Stimulated activated CD4-positive, alpha-beta T cell treated with anti-CD3 and anti-CD28 coated beads, TNF-alpha, amount 100 ng/mL, for 4 hours (primary cell): ENCODE data around the gene SIM1.

Experiments
- DNase-seq, 3 experiments: peaks; one replicate each; pipeline ENCODE4 v3.0.0-alpha.2; 2020; ENCODE audit warnings: low read depth in 3 of 3

SIM1 gene

DNA sequence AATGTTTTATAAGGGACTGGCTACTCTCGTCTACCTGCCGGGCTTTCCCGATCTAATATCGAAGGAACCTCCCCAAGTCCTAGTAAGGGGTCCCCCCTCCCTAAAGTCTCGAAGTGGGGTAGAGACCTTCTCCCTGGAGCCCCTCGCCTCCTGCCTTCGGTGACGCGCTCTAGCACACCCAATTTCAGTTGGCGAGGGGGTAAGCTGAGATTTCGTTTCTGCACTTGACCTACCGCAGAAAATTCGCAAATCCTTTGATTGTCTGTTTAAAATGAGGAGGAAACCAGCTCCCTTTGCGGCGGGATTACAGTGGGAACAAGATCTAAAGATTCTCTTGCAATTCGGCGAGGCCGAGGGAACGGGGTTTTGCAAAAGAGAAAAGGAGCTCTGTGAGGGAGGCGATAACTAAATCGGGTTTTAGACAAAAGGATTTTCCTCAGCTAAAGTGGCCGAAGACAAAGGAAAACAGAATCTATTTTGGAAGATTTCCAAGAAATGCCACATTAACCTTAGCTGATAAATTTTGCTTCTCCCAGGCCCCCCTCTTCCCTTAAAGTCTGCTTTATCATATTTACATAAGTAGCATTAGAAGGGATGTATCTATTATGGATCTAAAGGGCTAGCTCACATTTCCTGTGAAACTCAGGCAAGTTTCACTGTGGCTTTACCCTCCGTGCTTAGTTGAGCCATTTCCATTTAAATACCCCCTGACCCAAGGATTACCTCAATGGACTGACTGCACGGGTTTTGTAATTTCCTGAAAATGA, 8.4 kb downstream of the SIM1 start:
- DNase-seq, result no peak

DNA sequence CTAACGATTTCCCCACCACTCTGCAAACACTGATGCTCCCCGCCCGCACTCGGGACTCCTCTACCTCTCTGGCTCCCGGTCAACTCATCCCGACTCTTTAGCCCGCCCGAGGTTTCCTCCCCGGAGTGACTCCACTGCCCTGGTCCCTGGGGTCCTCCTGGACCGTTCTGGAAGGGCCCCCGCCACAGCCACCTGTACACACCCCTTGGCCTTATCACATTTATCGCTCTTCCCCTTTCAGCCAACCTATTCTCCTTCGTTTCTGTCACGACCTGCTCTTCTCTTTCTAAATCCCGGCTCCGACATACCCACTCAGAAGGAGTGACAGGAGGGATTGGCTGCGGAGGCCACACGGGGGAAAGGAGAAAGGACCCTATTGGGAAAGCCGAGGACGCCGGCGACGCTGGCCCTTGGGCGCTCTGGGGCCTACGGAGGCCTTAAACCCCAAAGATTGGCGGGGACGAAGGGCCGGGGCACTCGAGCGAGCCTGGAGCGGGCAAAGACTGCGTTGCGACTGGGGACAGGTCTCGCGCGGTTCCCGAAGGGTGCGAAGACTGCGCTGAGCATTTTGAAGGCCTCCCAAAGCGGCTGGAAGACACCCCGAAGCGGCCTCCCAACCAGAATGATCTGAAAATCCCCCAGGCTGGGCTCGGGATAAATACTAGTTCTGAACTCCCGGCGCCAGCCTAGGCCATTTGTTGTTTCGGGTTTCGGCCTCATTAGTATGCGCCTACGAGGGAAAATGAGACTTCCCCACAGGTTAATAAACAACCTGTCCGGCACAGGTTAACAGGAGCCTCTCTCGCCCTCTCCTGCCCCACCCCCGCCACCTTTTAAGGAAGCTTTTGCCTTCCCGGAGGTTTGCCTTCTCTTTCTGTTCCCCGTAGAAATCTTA, 9.2 kb downstream of the SIM1 start:
- no peak for DNase-seq

DNA sequence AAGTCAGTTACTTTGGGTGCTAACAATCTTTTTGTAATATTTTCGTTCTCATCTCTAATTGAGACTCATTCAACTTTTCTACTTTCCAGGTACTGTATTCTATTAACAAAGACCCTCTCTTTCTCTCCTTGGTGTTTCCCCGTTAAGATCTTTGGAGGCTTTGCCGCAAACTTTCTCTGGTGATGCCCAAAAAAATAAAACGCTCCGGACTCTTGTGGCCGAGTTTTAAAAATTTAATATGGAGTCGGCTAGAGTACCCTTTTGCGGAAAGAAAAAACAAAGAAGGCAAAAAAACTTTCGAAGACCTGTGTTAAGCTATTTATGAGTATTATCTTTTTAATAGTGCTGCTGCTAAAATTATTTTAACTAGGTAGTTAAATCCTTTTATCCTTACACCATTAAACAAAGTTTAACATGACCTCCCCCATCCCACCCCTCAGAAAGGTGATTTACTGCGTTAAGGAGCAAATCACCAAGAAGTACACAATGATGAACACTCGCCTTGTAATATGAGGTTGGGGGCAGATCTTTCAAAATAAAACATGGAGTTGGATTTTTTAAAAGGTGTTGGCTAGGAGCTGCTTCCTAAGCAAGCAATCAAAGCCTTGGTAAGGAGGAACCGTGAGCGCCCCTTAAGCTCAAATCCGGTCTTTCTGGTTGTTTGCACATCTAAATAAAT, 10.0 kb downstream of the SIM1 start:
- DNase-seq, result no peak

DNA sequence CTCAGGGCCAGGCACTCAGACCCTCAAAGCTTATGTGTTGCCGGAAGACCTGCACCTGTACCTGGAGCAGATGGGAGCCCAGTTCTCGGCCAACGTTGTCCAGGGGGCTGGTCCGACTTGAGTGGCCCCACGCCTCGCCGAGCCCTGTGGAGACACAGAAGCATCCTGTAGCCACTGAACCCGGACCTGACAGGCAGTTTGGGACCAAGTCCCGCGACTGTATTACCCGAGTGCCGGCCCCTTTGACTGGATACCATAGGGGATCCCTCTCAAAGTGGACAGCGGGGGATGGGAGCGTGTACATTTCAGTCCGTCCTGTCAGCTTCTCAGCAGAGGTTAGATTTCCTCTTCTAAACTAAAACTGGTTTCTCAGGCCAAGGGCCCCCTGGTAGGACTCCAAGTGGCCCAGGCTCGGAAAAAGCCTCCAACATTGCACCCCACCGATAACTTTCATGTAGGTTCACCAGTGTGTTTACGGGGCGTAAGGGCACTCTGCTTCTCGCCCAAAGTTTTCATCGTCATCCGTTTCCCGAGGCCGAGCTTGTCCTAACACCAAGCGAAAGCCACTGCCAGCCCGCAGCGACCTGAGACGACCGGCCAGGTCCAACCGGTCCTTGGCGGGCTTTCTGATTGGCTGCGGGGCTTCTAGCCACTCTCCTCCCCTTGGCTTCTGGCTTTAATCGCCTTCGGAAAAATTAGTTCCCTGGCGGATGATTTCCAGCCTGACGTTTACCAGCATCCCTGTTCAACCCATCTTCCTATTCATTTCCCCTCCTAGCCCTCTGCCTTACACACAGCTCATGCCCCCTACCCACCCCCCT, 10.8 kb downstream of the SIM1 start:
- DNase-seq, result no peak

DNA sequence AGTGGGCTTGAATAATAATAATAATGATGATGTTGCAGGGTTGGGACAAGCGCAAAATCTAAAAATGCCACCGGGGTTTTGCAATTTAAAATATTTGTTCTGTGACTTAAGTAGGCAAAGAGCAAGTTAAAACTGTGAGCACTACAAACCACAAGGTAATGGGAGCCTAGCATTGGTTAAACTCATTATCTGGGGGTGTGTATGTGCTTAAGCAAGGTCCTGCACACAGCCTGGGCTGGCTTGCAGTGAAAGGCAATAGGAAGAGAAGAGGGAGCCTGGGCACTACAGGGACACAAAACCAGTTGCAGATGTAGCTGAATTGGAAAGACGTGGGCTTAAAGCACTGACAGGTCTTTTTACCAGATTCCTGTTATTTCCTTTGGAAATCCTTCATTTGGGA, 11.7 kb downstream of the SIM1 start:
- no peak for DNase-seq

DNA sequence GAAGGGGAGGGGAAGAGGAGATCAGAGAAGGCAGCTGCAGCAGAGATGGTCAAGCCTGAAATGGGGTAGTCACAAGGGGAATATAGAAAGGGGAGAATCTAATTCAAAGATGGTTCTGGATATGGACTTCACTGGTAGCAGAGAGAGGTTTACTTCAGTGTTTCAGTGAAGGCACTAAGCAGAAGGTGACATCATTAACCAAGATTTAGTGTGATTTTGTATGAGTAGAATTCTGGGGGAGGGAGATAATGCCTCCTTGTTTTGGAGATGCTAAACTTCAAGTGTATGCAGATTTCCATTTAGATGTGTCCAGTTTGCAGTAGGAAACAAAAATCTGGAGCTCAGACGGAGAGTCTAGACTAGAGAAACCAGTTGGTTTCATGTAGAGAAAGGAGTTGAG, 13.1 kb downstream of the SIM1 start:
- no peak for DNase-seq

DNA sequence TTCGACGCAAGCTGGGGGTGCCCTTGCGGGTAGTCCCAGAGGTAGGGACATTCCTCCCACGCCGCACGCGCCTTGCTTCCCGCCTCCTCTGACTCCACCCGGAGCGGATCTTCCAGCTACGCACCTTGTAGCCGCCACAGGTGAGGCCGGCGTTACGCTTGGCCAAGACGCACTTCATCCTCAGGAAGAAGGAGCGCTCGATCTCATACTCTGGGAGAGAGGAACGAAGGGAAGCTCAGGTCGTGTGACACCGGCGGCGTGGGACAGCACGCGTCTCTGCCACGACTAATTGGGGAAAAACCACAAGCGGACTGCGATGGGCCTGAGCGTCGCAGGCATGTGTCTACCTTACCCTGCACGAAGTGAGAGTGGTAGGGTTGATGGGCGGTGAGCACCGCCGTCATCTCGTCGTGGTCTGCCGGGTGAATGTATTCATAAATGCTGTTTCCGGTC, 15.5 kb downstream of the SIM1 start:
- DNase-seq, result no peak

DNA sequence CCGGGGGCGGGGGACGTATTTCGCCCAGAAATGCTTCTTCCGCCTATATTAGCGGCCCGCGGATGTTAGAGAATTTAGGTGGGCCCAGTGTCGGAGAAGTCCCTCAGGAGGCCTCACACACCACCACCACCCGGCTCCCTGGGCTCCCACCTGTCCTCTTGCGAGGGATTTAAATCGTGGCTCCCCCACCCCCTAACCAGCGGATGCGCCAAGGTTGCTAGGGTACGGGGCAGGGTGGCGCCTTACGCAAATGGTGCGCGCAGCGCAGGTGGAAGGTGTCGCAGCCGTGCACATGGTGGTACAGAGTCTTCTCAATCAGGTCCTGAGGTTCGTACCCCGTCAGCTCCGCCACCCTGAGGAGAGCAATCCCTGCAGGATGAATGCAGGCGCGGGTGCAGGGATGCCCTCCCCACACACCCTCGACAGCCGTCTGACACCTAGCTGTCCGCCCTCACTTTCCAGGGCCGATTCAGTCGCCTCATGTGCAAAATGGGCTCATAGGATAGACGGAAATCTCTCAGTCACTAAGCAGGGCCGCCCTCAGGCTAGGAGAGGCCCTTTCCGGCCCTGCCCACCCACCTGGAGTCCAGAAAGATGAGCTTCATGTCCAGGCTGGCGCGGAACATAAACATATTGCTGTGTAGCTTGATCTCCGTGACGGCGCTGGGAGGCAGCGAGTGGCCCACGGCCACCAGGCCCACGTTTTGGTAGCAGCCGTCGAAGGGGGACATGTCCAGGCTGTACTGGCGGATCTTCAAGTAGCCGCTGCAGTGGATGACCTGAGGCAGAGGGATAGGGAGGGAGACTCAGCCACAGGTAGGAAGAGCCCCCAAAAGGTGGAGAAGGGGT, 16.6 kb downstream of the SIM1 start:
- DNase-seq, result no peak

DNA sequence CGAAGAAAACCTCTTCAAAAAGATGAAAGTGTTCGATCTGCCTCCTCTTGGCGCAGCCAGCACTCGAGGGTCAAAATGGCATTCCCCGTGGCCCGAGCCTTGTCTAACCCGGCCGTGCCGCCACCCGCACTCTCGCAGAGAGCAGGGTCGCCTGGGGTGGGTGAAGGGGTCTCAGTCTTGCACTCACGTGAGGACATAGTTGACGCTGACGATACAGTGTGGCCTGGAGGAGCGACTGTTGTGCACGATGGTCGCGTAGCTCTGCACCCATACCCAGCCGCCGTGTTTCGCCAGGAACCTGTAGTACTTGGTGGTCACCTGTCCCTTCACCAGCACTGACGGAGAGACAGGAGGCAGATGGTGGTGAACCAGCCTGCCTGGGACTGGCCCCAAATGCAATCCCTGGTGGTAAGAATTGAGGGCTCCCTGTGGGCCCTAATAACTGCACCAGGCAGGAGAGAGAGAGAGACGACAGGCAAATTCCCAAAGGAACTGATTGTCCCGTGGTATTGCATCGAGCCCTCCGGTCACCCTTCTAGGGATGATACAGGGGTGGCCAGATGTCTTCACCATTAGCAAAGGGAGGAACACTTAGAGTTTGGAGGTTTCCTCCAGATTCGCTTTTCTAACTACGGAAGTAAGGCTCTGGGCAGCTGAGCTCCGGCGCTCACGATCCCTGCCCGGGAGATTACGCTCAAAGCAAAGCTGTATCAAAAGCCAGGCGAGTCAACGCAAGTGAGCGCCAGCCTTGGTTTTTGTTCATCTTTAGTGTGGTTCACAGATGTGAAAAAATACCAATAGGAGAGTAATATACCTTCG, 17.4 kb downstream of the SIM1 start:
- no peak for DNase-seq

DNA sequence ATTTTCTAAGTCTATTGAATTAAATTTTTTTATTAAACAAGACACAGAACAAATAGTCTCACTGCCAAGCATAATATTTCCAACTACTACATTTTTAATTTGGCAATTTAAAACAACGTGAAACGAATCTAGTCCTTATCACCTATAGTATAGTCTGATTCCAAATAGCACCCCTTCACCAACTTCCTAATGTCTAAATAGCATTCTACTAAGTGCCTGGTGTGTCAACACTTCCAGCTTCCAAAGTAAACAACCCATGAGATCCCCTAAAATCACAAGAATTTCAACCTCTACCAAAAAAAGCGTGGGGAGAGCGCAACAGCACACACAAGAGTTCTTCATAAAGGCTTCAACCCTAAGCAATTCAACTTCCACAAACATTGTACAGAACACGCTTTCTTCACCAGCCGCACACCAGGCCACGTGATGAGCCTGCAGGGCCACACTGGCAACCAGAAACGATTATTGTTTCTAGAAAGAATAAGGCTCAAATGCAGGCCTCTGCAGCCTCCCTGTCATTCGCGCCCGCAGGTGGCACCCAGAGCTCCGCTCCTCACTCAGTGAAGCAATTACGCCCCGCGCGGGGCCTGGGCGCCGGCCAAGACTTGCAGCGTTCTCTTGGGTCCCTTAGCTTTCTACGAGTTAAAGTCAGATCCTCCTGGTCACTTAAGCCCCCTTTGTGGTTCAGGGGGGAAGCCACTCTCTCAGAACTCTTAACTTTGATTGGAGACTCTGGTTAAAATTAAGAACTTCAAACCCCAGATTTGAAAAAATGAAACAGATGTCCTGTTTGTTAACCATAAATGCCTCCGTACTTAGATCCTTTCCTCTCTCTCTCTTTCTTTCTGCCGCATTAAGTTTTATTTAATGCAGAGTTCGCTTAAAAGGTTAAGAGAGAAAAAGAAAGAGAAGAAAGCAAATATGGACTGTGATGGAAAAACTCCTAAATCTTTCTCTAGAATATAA, 18.3 kb downstream of the SIM1 start:
- DNase-seq, result no peak

DNA sequence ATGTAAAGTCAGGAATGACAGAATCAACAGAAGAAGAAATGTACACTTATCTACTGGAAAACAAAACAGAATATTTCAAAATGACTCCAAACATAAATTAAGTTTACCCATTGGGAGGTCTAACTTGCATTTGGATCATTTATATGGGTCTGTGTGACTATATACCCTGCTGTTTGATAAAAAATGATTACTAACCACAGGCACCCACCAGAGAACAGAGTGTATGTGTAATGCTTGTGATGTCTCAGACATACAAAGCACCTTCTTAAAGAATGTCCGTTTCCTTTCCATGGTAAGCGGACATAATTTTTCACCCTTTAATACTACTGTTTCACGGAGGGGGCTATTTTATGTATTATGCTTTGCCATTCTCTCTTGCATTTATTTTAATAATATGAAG, 19.2 kb downstream of the SIM1 start:
- no peak for DNase-seq

DNA sequence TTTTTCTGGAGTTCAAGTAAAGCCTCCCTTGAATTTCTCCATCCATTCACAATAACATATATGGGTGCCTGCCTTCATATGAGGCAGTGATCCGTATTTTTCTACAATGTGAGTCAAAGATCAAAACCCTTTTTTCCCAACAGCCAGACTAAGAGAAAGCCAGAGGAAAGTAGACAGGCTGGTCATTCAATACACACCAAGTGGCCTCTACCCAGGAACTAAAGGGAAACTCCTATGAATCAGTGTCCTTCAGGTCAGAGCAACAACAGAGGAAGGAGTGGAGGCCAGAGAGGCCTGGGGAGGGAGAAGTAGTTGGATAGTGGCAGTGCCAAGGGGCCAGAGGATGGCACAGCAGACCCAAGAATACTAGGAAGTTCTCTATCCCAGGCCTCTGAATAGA, 23.8 kb downstream of the SIM1 start:
- DNase-seq, result no peak

DNA sequence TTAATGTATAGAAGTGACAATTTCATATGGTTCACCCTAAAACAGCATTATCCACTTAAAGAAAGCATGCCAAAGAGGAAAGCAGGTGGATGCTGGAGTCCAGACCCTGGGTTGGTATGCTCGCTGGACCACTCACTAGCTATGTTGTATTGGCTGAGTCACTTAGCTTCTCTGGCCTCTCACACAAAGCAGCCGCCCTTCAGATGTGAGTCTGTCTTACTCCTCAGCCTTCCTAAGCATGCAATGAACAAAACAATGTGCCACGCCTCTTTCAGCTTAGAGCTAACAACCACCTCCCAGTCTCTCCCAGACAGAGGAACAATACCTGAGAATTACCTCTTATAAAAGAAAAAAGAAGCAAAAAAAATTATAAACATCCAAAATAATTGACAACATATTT, 29.4 kb downstream of the SIM1 start:
- DNase-seq, result no peak

DNA sequence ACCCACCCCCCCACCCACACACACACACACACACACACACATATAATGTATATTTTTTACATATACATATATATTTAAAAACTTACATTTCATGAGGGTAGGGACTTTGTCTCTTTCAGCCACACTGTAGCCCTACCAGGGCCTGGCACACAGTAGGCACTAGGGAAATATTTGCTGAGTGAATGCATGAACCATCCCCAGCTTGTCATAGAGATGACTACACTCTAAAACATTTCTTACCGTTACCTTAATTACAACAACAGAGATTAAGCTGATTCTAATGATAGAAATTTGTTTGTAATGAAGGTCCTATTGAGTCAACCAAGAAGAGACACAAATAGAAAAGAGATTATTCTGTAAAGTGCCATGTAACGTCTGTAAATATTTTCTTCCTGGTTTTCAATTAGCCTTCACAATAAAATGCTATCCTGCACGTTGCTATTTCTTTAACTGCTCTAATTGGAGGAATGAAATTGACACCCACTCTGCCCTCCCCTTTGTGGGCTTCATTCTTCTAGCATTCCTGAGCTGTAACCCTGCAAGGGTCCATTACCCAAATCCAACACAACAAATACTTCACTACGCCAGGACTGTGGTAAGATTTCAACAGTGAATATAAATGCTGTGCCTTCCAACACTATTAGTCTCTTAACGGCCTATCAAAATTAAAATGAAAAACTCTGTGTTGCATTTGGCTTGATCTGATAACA, 30.8 kb downstream of the SIM1 start:
- no peak for DNase-seq

DNA sequence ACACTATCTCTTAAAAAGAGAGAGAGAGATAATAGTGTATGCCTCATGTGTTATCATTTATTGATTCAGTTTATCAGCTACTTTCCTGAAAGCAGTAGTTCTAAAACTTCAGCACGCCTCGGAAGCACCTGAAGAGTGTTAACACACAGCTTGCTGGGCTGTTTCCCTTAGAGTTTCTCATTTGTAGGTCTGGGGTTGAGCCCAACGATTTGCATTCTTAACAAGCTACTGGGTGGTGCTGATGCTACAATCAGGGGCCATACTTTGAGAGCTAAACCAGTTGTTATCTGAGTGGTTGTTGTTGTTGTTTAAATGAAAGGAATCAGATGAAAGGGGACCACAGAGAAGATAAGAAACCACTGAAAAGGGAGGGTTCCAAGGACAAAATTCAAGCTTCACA, 32.6 kb downstream of the SIM1 start:
- DNase-seq, result no peak

DNA sequence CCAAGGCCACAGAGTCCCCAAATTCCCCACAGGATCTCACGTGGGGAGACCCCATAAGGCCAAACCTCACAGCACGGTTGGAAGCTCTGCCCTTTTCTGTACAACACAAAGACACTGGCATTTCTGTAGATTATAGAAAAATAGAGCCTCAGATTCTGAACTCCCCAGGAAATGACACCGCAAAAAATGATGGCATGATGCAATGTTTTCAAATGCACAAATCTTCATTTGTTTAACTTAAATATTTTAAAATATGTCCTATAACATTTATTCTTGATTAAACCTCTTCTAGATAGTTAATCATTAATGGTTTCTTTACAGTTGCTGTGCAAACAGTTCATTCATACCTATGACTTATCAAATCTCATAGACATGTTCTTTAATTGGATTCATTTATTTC, 33.8 kb downstream of the SIM1 start:
- DNase-seq, result no peak

DNA sequence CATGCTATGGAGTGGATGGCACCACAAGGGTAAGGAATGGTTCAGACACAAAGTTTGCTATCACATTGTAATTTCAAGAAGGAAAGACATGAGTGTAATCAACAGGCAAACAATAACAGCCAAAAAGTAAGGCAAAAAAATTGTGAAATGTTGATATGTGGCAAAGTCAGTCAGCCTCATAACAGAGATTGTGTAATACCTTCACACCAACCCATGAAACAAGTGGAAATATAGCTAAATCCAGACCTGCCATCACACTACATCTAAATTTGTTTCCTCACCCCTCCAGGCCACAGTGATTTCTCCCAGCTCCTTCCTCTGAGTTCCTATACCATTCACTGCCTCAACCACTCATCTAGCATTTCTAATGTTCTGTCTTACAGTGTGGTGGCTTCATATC, 37.3 kb downstream of the SIM1 start:
- no peak for DNase-seq

DNA sequence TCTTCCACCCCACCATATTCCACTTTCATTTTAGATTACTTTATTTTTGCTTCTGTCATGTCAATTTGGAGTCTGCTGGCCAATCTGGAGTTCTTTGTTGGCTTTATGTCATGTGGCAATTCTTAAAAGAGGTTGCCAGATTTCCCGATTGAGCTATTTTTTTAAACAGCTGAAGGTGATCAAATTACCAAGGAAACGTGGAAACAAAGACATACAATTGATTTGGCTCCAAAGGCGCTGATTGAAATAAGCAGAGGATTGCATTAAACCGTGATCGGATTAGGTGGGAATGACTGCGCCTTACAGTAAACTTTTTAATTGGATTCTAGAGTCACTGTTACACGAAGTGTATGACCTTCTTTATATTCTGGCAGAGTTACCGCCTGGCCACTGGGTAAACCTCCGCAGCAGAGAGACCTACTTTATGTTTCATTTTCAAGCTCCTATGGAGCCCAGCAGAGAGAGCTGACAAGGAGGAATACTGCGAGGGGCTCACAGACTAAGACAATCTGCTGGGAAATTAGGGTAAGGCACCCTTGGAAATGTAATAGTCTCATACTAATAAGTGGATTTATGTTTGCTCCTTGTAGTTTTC, 37.9 kb downstream of the SIM1 start:
- no peak for DNase-seq
